GM12891 (cell line): Measurements from ENCODE around the gene ABHD10.

Experiments used
- PAX5 ChIP-seq: IDR thresholded peaks from 2 replicates; pipeline ENCODE4 v1.6.1; 2011; ENCODE audit warnings: low read length, moderate library complexity, mild to moderate bottlenecking; ENCODE audit not compliant: insufficient read depth, severe bottlenecking
- POLR2A ChIP-seq: IDR thresholded peaks from 2 replicates; pipeline ENCODE4 v1.6.1; 2011; ENCODE audit warnings: low read depth, low read length, control low read depth
- POLR2AphosphoS5 ChIP-seq: IDR thresholded peaks from 2 replicates; pipeline ENCODE4 v1.6.1; 2011; ENCODE audit warnings: low read depth, low read length, control low read depth
- POU2F2 ChIP-seq: IDR thresholded peaks from 2 replicates; pipeline ENCODE4 v1.6.1; 2011; ENCODE audit warnings: low read depth, mild to moderate bottlenecking, control low read depth, low read length, moderate library complexity
- SPI1 ChIP-seq: IDR thresholded peaks from 2 replicates; pipeline ENCODE4 v1.6.1; 2011; ENCODE audit warnings: low read depth, low read length, control low read depth
- TAF1 ChIP-seq: IDR thresholded peaks from 2 replicates; pipeline ENCODE4 v1.6.1; 2011; ENCODE audit warnings: low read depth, low read length, control low read depth

- TF ChIP-seq POLR2A = no peak
- no peak for TF ChIP-seq TAF1
- TF ChIP-seq SPI1 = no peak
- TF ChIP-seq POLR2AphosphoS5 = no peak
- no peak for TF ChIP-seq POU2F2
- no peak for TF ChIP-seq PAX5
These were observed 41.9 kb upstream of the ABHD10 start for GRCh38 chr3:111936967-111937366.
